ENCODE data around the gene SAA4. TPM values are rescaled to one million over a fixed set of nuclear protein-coding genes. Genes with fewer than 3 reads are reported as not detected.

The SAA4 gene
- polyA plus RNA-seq, 1 donor (not counting 4 experiments of a cell fraction or from before 2014, with no cell fraction given): not detected

DNA sequence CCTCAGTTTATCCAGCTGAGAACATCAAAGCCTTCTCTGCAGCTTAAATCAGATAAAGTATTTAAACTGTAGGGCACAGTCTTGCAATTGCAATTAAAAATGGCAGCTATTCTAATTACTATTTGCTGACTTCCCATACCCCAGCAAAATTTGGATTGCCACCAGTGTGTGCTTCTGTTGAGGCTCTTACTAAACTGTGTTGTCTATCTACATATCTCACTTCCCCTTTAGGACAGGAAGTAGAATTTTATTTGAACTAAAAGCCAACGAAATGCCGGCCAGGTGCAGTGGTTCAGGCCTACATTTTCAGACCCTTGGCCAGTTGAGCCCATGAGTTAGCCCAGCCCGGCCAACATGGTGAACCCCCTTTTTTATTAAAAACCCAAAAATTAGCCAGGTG is 7.1 kb downstream of the SAA4 start:
- DNase-seq (ENCODE audit: low read depth, low spot score) (no peak), FAIRE-seq (no peak)
- Histone ChIP-seq H3K27me3 (ENCODE audit: control insufficient read depth, extremely low read depth, insufficient read depth, low read length) (no peaks in the 10 kb centered on the region), H3K4me2 (ENCODE audit: control insufficient read depth, extremely low read depth, insufficient read depth, low read depth, low read length) (no peak overlapping the region), H4K20me1 (ENCODE audit: control insufficient read depth, extremely low read depth, insufficient read depth, low read length) (no peaks in the 10 kb centered on the region), H3K4me1 (ENCODE audit: control insufficient read depth, extremely low read depth, insufficient read depth, low read length) (no peaks in the 10 kb centered on the region), H2AFZ (ENCODE audit: control insufficient read depth, low read length) (no peak overlapping the region), H3K9ac (ENCODE audit: control insufficient read depth, extremely low read depth, insufficient read depth, low read length) (no peak overlapping the region), H3K4me3 (ENCODE audit: control insufficient read depth in 2 of 3, extremely low read depth in 1 of 3, insufficient read depth in 2 of 3, low read depth in 1 of 3, low read length in 3 of 3) (no peak overlapping the region), H3K9me3 (ENCODE audit: control insufficient read depth, low read depth, low read length) (no peaks in the 10 kb centered on the region), H3K79me2 (ENCODE audit: control insufficient read depth, insufficient read depth, low read length) (no peaks in the 10 kb centered on the region), H3K9me1 (ENCODE audit: control insufficient read depth, extremely low read depth, insufficient read depth, low read length) (no peaks in the 10 kb centered on the region), H3K36me3 (ENCODE audit: control insufficient read depth in 2 of 2, extremely low read depth in 1 of 2, insufficient read depth in 2 of 2, low read length in 2 of 2) (no peaks in the 10 kb centered on the region), H3K27ac (ENCODE audit: control insufficient read depth, insufficient read depth, low read length) (no peak overlapping the region)
- dilution Hi-C loops (cut with MboI; ENCODE audit: extremely low pct_ligation_motif_present, low sequenced_read_pairs): no loop called here
- TF ChIP-seq CTCF (optimal IDR thresholded peaks at IDR 0.05 in 1 of 3, IDR thresholded peaks at IDR 0.05 in 1 of 3, conservative IDR thresholded peaks at IDR 0.05 in 1 of 3; ENCODE audit: extremely low read depth in 1 of 3, insufficient read depth in 2 of 3, low read length in 3 of 3) (no peak), EZH2 (IDR thresholded peaks at IDR 0.05; ENCODE audit: low read length) (no peak)

GRCh38 chr11:18225913-18226312 is 10.7 kb downstream of the SAA4 start:
- TF ChIP-seq EZH2 (IDR thresholded peaks at IDR 0.05; ENCODE audit: low read length): no peak
- no peak for TF ChIP-seq CTCF (optimal IDR thresholded peaks at IDR 0.05 in 1 of 3, IDR thresholded peaks at IDR 0.05 in 1 of 3, conservative IDR thresholded peaks at IDR 0.05 in 1 of 3; ENCODE audit: extremely low read depth in 1 of 3, insufficient read depth in 2 of 3, low read length in 3 of 3)
- DNase-seq (ENCODE audit: low read depth, low spot score) (no peak), FAIRE-seq (no peak)
- H3K9me1 ChIP-seq (ENCODE audit: control insufficient read depth, extremely low read depth, insufficient read depth, low read length): no peaks in the 10 kb centered on the region
- no peaks in the 10 kb centered on the region for H3K9me3 ChIP-seq (ENCODE audit: control insufficient read depth, low read depth, low read length)
- dilution Hi-C loops (cut with MboI; ENCODE audit: extremely low pct_ligation_motif_present, low sequenced_read_pairs): no loop called here
- no peak overlapping the region for H3K9ac ChIP-seq (ENCODE audit: control insufficient read depth, extremely low read depth, insufficient read depth, low read length)
- H3K27me3 ChIP-seq (ENCODE audit: control insufficient read depth, extremely low read depth, insufficient read depth, low read length): peaks cover 2% of the 10 kb centered on the region
- H3K36me3 ChIP-seq (ENCODE audit: control insufficient read depth in 2 of 2, extremely low read depth in 1 of 2, insufficient read depth in 2 of 2, low read length in 2 of 2): no peaks in the 10 kb centered on the region
- no peaks in the 10 kb centered on the region for H4K20me1 ChIP-seq (ENCODE audit: control insufficient read depth, extremely low read depth, insufficient read depth, low read length)
- no peak overlapping the region for H3K4me3 ChIP-seq (ENCODE audit: control insufficient read depth in 2 of 3, extremely low read depth in 1 of 3, insufficient read depth in 2 of 3, low read depth in 1 of 3, low read length in 3 of 3)
- no peaks in the 10 kb centered on the region for H3K4me1 ChIP-seq (ENCODE audit: control insufficient read depth, extremely low read depth, insufficient read depth, low read length)
- no peak overlapping the region for H2AFZ ChIP-seq (ENCODE audit: control insufficient read depth, low read length)
- H3K79me2 ChIP-seq (ENCODE audit: control insufficient read depth, insufficient read depth, low read length): no peaks in the 10 kb centered on the region
- H3K4me2 ChIP-seq (ENCODE audit: control insufficient read depth, extremely low read depth, insufficient read depth, low read depth, low read length): no peak overlapping the region
- no peak overlapping the region for H3K27ac ChIP-seq (ENCODE audit: control insufficient read depth, insufficient read depth, low read length)
